ENCODE measurements around the gene SIRT4.

SIRT4 gene

GRCh38 chr12:120339256-120339655 is 37.1 kb downstream of the SIRT4 start:
- FAIRE-seq: no peak

GRCh38 chr12:120342175-120343038 is 40.3 kb downstream of the SIRT4 start:
- FAIRE-seq: no peak

- FAIRE-seq: no peak
These were observed 41.0 kb downstream of the SIRT4 start for GRCh38 chr12:120343039-120343537.

GRCh38 chr12:120343692-120344091 is 41.6 kb downstream of the SIRT4 start:
- FAIRE-seq: no peak

DNA sequence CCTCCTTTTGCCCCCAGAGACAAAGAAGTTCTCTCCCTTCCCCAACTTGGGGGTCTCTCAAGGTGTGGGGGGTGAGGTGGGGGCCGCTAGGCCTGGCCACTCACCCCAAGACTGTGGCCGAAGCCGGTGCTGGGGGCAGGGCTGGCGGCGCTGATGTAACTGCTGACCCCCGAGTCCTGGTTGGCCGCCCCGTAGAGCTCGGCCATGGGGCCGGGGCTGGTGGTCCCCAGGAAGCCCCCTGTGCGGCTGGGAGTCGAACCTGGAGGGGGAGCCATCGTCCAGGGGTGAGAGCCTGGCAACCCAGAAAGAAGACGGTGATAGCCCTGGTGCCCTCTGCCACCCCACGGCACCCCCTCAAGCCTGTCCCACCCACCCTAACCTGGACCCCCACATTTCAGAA is 43.9 kb downstream of the SIRT4 start:
- FAIRE-seq: no peak

GRCh38 chr12:120346681-120347080 is 44.6 kb downstream of the SIRT4 start:
- FAIRE-seq: no peak

DNA sequence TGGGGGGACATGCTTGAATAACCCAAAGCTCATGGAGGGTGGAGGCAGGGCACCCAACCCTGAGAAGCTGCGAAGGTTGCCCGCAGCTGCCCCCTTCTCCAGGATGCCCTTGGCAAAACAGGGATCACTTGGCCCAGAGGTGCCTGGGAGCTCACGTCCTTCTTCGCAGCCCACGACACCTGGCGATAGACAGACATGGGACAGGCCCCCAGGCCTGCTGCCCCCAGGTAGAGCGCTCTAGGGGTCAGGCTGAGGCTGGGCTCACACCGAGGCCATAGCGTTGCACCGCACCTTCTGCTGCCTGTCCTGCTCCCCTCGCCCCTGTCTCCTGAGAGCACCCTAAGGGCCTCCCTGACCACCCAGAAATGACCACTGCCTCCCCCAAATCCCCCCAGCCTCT is 45.6 kb downstream of the SIRT4 start:
- FAIRE-seq: no peak

DNA sequence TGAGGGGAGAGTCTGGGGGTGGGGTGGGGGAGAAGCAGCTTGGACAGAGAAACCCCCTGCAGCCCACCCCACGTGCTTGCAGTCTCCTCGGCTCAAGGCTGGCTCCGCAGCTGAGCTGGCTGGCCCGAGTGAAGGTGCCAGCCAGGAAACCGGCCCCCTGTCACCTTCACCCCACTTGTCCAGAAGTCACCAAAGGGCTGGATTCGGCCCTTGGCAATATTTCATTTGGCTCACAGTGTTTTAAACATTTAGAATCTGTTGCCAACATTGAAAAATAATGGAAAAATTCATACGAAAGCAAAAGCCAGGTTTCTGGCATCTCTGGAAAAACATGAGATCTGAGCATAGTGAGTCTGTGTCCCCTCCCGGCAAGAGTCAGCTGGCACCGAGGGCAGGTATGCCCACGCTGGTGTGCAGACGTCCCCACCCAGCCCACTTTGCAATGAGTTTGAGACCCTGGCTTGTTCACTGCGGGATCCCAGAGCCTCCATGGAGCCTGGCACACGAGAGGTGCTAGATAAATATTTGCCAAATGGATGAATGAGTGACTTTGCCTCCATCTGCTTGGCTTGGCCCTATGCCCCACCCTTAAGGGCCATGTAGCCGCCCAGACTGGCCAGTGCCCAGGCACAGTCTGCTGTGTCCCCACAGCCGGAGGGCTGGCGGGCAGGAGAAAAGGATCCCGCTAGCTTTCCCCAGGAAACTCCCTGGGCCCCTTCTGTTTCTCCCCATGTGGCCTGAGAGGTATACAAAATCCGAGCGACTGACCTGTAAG is 48.6 kb downstream of the SIRT4 start:
- no peak for FAIRE-seq

DNA sequence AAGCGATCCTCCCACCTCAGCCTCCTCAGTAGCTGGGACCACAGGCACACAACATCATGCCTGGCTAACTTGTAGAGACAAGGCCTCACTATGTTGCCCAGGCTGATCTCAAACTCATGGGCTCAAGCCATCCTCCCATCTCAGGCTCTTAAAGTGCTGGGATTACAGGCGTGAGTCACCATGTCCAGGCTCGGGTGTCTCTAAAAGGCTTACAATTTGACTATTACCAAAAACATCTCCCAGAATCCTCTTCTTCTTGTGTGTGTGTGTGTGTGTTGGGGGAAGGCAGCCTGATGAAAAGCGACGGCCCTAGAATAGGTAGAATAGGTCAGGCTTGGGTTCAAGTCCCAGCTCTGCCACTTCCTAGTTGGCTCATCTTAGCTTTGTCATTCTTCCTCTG is 50.0 kb downstream of the SIRT4 start:
- no peak for FAIRE-seq

DNA sequence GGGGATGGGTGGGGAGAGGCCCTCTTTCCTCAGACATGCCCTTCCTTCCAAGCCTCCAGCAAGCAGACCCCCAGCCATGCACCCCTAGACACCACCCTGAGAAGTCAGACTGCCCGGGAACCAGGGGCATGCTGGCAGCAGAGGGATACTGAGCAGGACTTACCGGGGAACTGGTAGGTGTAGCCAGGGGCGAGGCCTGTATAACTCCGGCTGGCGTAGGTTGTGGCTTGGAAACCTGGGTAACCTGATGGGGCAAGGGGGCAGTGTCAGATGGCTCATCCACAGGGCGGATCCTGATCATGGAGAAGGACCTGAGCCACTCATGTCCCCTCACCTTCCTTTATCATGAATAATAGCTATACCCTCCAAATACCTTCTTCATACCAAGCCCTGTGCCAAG is 51.0 kb downstream of the SIRT4 start:
- FAIRE-seq: no peak

DNA sequence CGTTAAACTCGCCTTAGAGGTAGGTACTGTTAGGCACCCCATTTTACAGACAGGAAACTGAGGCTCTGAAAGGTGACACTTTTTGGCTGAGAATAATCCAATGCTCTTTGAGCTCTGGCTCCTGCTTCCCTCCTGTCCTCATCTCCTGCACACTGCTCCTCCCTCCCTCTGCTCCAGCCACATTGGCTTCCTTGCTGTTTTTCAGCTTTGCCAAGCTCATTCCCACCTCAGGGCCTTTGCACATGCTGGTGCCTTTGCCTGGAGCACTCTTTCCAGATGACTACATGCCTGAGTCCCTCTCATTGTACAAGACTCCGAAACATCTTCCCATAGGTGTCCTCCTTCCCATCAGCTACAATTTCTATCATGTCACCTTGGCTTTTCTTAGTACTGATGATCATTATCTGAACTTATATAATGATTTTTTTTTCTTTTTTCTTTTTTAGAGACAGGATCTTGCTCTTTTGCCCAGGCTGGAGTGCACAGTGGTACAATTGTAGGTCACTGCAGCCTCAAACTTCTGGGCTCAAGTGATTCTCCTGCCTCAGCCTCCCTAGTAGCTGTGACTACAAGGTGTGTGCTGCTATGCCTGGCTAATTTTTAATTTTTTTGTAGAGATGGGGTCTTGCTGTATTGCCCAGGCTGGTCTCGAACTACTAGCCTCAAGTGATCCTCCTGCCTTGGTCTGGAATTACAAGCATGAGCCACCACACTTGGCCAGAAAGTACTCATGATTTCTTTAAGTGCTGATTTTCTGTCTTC is 51.6 kb downstream of the SIRT4 start:
- no peak for FAIRE-seq

DNA sequence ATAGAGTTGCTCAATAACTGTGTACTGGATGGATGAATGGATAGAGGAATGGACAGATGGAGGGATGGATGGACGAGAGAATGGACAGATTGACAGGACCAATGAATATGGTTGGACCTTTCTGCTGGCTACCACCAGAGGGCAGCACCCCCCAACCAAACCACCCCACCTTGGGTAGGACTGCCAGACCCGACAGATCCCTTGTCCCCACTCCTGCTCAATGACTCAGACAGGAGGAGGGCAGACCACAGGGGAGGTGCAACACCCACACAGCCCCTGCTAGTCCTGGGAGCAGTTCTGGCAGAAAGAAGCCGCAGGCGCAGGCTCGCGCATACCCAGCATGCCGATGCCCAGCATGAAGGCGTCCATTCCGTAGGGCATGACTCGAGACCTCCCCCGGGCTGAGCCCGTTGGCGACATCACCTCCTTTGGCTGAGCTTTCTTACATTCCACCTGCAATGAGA is 54.5 kb downstream of the SIRT4 start:
- FAIRE-seq: peak; percentile 92

GRCh38 chr12:120357104-120357503 is 55.0 kb downstream of the SIRT4 start:
- no peak for FAIRE-seq

- FAIRE-seq: no peak
These were observed 56.4 kb downstream of the SIRT4 start for GRCh38 chr12:120358412-120359100.

GRCh38 chr12:120359128-120359527 is 57.0 kb downstream of the SIRT4 start:
- no peak for FAIRE-seq

DNA sequence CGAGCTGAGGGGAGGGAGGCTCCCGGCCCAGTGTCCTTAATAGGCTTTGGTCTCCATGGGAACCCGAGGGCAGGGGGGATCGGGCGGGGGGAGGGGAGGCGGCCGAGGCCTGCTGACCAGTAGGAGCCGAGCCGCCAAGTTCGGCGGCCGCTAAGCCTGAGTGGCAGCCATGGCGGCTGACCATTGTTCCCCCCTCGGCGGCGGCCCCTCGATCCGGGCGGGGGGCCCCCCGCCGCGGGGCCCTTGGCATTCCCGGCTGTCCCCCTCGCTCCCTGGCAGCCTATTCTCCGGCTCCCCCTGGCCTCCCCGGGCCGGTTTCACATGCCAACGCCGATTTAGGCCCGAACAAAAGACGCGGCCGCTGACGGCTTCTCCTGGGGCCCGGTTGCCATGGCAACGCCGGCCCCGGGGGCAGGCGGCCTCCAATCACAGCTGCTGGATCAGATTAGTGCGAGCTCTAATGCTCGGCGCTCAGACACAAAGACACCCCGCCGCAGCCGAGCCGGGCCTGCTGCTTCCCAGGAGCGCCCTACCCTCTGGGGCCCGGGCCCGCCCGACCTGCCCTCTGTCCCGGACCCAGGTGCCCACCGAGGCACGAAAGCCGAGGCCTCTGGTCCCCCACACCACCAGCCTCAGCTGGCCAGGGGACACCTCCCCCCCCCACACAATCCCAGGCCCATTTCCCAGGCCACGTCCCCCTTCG is 59.5 kb downstream of the SIRT4 start:
- no peak for FAIRE-seq

Measured in A204.1 (cell line).